Measurements from ENCODE around the gene BNIP3. TPM values are rescaled to one million over a fixed set of nuclear protein-coding genes. Genes with fewer than 3 reads are reported as not detected.

BNIP3 gene
- total and polyA plus RNA-seq, 2 of the 8 experiments (the other 6 are each of a cell fraction or from before 2014, with no cell fraction given) = 25.8 to 58.9 TPM

- TF ChIP-seq, protein P1, sequence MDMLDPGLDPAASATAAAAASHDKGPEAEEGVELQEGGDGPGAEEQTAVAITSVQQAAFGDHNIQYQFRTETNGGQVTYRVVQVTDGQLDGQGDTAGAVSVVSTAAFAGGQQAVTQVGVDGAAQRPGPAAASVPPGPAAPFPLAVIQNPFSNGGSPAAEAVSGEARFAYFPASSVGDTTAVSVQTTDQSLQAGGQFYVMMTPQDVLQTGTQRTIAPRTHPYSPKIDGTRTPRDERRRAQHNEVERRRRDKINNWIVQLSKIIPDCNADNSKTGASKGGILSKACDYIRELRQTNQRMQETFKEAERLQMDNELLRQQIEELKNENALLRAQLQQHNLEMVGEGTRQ (IDR thresholded peaks at IDR 0.05; ENCODE audit: low read length) = no peak
- TF ChIP-seq CBX8 (IDR thresholded peaks at IDR 0.05; ENCODE audit: borderline replicate concordance, low read depth, low read length) (no peak), TBP (IDR thresholded peaks at IDR 0.05; ENCODE audit: low read depth, low read length) (no peak), SIX5 (IDR thresholded peaks at IDR 0.05; ENCODE audit: low read depth, low read length) (no peak), BCL11A (IDR thresholded peaks at IDR 0.05; ENCODE audit: low read depth in 2 of 2, low read length in 2 of 2) (no peak), KDM5A (IDR thresholded peaks at IDR 0.05; ENCODE audit: low read length) (no peak), SP1 (IDR thresholded peaks at IDR 0.05; ENCODE audit: low read depth, low read length) (no peak), EZH2 (IDR thresholded peaks at IDR 0.05; ENCODE audit: low read depth, low read length, severe bottlenecking) (no peak)
Measured at GRCh38 chr10:131978366-131978765, 3.4 kb downstream of the BNIP3 start (continued).
